SU-DHL-6 (cell line): ENCODE results near the gene OR3A3.

Experiments used
- H2AFZ ChIP-seq: fragments of 200-600 bp; sonication (generic); 2 replicates; pipeline ENCODE4 v1.6.1; 2014; ENCODE audit warnings: low read depth, mild to moderate bottlenecking, moderate library complexity, mixed read lengths, antibody characterized with exemption, low read length; ENCODE audit not compliant: severe bottlenecking
- H3F3A ChIP-seq: fragments of 200-600 bp; shearing (Covaris generic); 2 replicates; pipeline ENCODE4 v1.6.0; 2016; ENCODE audit warnings: antibody characterized with exemption, mild to moderate bottlenecking; ENCODE audit not compliant: insufficient read depth
- H3K27ac ChIP-seq: fragments of 200-600 bp; sonication (generic); 2 replicates; pipeline ENCODE4 v1.5.1; 2016; ENCODE audit warnings: low read depth, mild to moderate bottlenecking, low read length, moderate library complexity, mixed read lengths
- H3K27me3 ChIP-seq: fragments of 200-600 bp; sonication (generic), shearing (Covaris generic); 2 replicates; pipeline ENCODE4 v1.6.0; 2014; ENCODE audit warnings: mild to moderate bottlenecking, low read length
- H3K36me3 ChIP-seq: fragments of 200-600 bp; sonication (generic); 2 replicates; pipeline ENCODE4 v1.6.1; 2014; ENCODE audit warnings: mild to moderate bottlenecking, low read length, mixed read lengths
- H3K4me2 ChIP-seq: fragments of 300-600, 200-600 bp; shearing (Covaris generic), sonication (generic); 2 replicates; pipeline ENCODE4 v1.6.0; 2014; ENCODE audit warnings: low read length, low read depth, mild to moderate bottlenecking; ENCODE audit not compliant: poor library complexity, severe bottlenecking
- H3K4me3 ChIP-seq: fragments of 200-600 bp; sonication (generic); 2 replicates; pipeline ENCODE4 v1.5.1; 2014; ENCODE audit warnings: antibody characterized with exemption, low read length, mild to moderate bottlenecking, mixed read lengths; ENCODE audit not compliant: insufficient read depth, poor library complexity, severe bottlenecking
- H3K79me2 ChIP-seq: fragments of 200-600 bp; sonication (generic); 2 replicates; pipeline ENCODE4 v1.6.1; 2014; ENCODE audit warnings: mild to moderate bottlenecking, low read length, moderate library complexity; ENCODE audit not compliant: insufficient read depth
- H3K9ac ChIP-seq: fragments of 200-600 bp; sonication (generic); 2 replicates; pipeline ENCODE4 v1.7.0; 2014; ENCODE audit warnings: mild to moderate bottlenecking, low read length
- H3K9me2 ChIP-seq: fragments of 200-600 bp; sonication (generic); replicated peaks from 2 replicates; pipeline ENCODE4 v1.6.1; 2014; ENCODE audit warnings: low read length; ENCODE audit not compliant: insufficient read depth
- H3K9me3 ChIP-seq: fragments of 200-600 bp; sonication (generic); 2 replicates; pipeline ENCODE4 v1.6.1; 2014; ENCODE audit warnings: low read length, mixed read lengths; ENCODE audit not compliant: insufficient read depth
- H4K20me1 ChIP-seq: fragments of 200-600 bp; sonication (generic); 2 replicates; pipeline ENCODE4 v1.6.1; 2014; ENCODE audit warnings: low read depth, mild to moderate bottlenecking, antibody characterized with exemption, low read length, moderate library complexity, mixed read lengths
- CTCF ChIP-seq: fragments of 200-600 bp; sonication (generic); IDR thresholded peaks from one replicate; pipeline ENCODE4 v1.5.1; 2017; ENCODE audit warnings: antibody characterized with exemption, mild to moderate bottlenecking, low read length, moderate library complexity; ENCODE audit not compliant: insufficient read depth, poor library complexity, severe bottlenecking
- EZH2phosphoT487 ChIP-seq: fragments of 200-600 bp; sonication (generic), shearing (Covaris generic); conservative IDR thresholded peaks from 2 replicates; pipeline ENCODE4 v1.6.1; 2018; ENCODE audit warnings: mild to moderate bottlenecking, antibody characterized with exemption, low read length, moderate library complexity, mixed read lengths

Gene OR3A3

GRCh38 chr17:3438368-3438767, 27.2 kb downstream of the OR3A3 start:
- Histone ChIP-seq H3K9ac (no peak overlapping the region), H2AFZ (no peak overlapping the region), H3K4me2 (no peak overlapping the region), H3K79me2 (no peaks in the 10 kb centered on the region), H3K9me2 (no peaks in the 10 kb centered on the region), H3K4me3 (no peak overlapping the region), H3K27me3 (no peaks in the 10 kb centered on the region), H3K9me3 (no peaks in the 10 kb centered on the region), H3K27ac (no peak overlapping the region), H3F3A (no peaks in the 10 kb centered on the region), H4K20me1 (no peaks in the 10 kb centered on the region), H3K36me3 (no peaks in the 10 kb centered on the region)
- TF ChIP-seq CTCF (no peak), EZH2phosphoT487 (no peak)

GRCh38 chr17:3440451-3440850, 29.3 kb downstream of the OR3A3 start:
- Histone ChIP-seq H3K27me3 (no peaks in the 10 kb centered on the region), H3F3A (no peaks in the 10 kb centered on the region), H3K9me3 (no peaks in the 10 kb centered on the region), H4K20me1 (no peaks in the 10 kb centered on the region), H3K36me3 (no peaks in the 10 kb centered on the region), H3K79me2 (no peaks in the 10 kb centered on the region), H3K9me2 (no peaks in the 10 kb centered on the region), H3K4me2 (no peak overlapping the region), H3K9ac (no peak overlapping the region), H3K4me3 (no peak overlapping the region), H3K27ac (no peak overlapping the region), H2AFZ (no peak overlapping the region)
- TF ChIP-seq CTCF: no peak
- TF ChIP-seq EZH2phosphoT487: no peak

GRCh38 chr17:3447625-3448024, 36.5 kb downstream of the OR3A3 start:
- no peak overlapping the region for H3K4me3 ChIP-seq
- no peak overlapping the region for H3K4me2 ChIP-seq
- no peaks in the 10 kb centered on the region for H3F3A ChIP-seq
- no peak overlapping the region for H2AFZ ChIP-seq
- H3K27me3 ChIP-seq: no peaks in the 10 kb centered on the region
- H3K9me3 ChIP-seq: no peaks in the 10 kb centered on the region
- H4K20me1 ChIP-seq: no peaks in the 10 kb centered on the region
- no peak overlapping the region for H3K27ac ChIP-seq
- no peak overlapping the region for H3K9ac ChIP-seq
- H3K36me3 ChIP-seq: no peaks in the 10 kb centered on the region
- no peaks in the 10 kb centered on the region for H3K9me2 ChIP-seq
- TF ChIP-seq EZH2phosphoT487 (no peak), CTCF (no peak)
- no peaks in the 10 kb centered on the region for H3K79me2 ChIP-seq
